K562 (cell line): ENCODE measurements around the gene LGR6. TPM values are rescaled to one million over a fixed set of nuclear protein-coding genes. Genes with fewer than 3 reads are reported as not detected.

Source experiments
- ATAC-seq: fragments of 200-7000 bp; cut with Tn5 transposase; 3 replicates; pipeline ENCODE4 v1.9.1; 2020; ENCODE audit warnings: moderate library complexity
- BruUV-seq: library from RNA; stranded (reverse); fragments of 400-500 nt; replicated peaks from 2 replicates; lab custom pipeline; 2021; lab: Mats Ljungman, UMichigan
- CTCF ChIA-PET: fragments of 300-600 bp; formaldehyde crosslinking; extraction: SDS; loops from one replicate; lab custom pipeline; 2021; ENCODE audit warnings: low intra/inter-chr PET ratio; lab: Yijun Ruan, JAX
- POLR2A ChIA-PET: fragments of 300-600, 350-650 bp; sonication (Branson Sonifier 250); formaldehyde crosslinking; extraction: SDS; loops from one replicate; lab custom pipeline; 2021; ENCODE audit warnings: antibody characterized with exemption, inconsistent platforms; lab: Yijun Ruan, JAX
- DNase-seq, 4 experiments: peaks; one replicate each; pipeline versions ENCODE4 v3.0.0 to v3.0.0-alpha.2; 2011 to 2018; ENCODE audit warnings: low spot score in 3 of 4, mixed read lengths in 3 of 4; ENCODE audit errors: extremely low read depth in 1 of 4
- FAIRE-seq: peaks from 2 replicates; lab custom pipeline; 2011; peaks lifted over from hg19 to GRCh38; lab: Jason Lieb, UNC
- H2AFZ ChIP-seq: 2 replicates; pipeline ENCODE4 v1.6.0; 2011; ENCODE audit warnings: low read depth, low read length, control low read depth, inconsistent platforms
- H3K27ac ChIP-seq: fragments of 200-600 bp; 3 replicates; pipeline ENCODE4 v1.8.0; 2011; ENCODE audit warnings: low read depth, mild to moderate bottlenecking, control low read depth, inconsistent platforms, low read length, moderate library complexity, mixed read lengths; ENCODE audit errors: extremely low read depth
- H3K27me3 ChIP-seq, 2 experiments: fragments of 300-600 bp in 1 of 2; 2 replicates in 1 of 2; 3 replicates in 1 of 2; pipeline versions ENCODE4 v1.6.0 to v1.8.0; 2011; ENCODE audit warnings: inconsistent platforms in 2 of 2, low read length in 2 of 2, mild to moderate bottlenecking in 1 of 2, mixed read lengths in 1 of 2, moderate library complexity in 1 of 2; ENCODE audit not compliant: control insufficient read depth in 2 of 2, insufficient read depth in 2 of 2
- H3K36me3 ChIP-seq: fragments of 300-600 bp; 3 replicates; pipeline ENCODE4 v1.8.0; 2011; ENCODE audit warnings: mild to moderate bottlenecking, low read length, inconsistent platforms; ENCODE audit not compliant: control insufficient read depth, insufficient read depth
- H3K4me1 ChIP-seq, 2 experiments: fragments of 200-600 bp in 1 of 2; replicated peaks in 1 of 2; 2 replicates in 1 of 2; 3 replicates in 1 of 2; pipeline versions ENCODE4 v1.5.1 to v1.8.0; 2011; ENCODE audit warnings: inconsistent platforms in 2 of 2, low read length in 2 of 2, mild to moderate bottlenecking in 1 of 2, mixed read lengths in 1 of 2, moderate library complexity in 1 of 2; ENCODE audit not compliant: control insufficient read depth in 2 of 2, insufficient read depth in 2 of 2
- H3K4me2 ChIP-seq: 2 replicates; pipeline ENCODE4 v1.6.1; 2011; ENCODE audit warnings: low read length, control low read depth, inconsistent platforms, mixed read lengths; ENCODE audit not compliant: insufficient read depth
- H3K4me3 ChIP-seq: fragments of 200-600 bp; sonication (generic), shearing (Covaris generic); 2 replicates; pipeline ENCODE4 v1.5.1; 2016; ENCODE audit warnings: control low read depth, inconsistent platforms
- H3K79me2 ChIP-seq: fragments of 200-600 bp; 3 replicates; pipeline ENCODE4 v1.8.0; 2011; ENCODE audit warnings: low read length, inconsistent platforms; ENCODE audit not compliant: control insufficient read depth, insufficient read depth
- H3K9ac ChIP-seq, 2 experiments: 2 replicates each; pipeline versions ENCODE4 v1.6.0 to v1.6.1; 2011; ENCODE audit warnings: low read depth in 2 of 2, low read length in 2 of 2, control low read depth in 1 of 2, inconsistent platforms in 1 of 2, mild to moderate bottlenecking in 1 of 2, mixed read lengths in 1 of 2; ENCODE audit not compliant: insufficient read depth in 1 of 2
- H3K9me1 ChIP-seq: one replicate; pipeline ENCODE4 v1.6.0; 2011; ENCODE audit warnings: inconsistent platforms, mild to moderate bottlenecking, low read length, moderate library complexity; ENCODE audit not compliant: control insufficient read depth, insufficient read depth
- H3K9me3 ChIP-seq: replicated peaks from 2 replicates; pipeline ENCODE4 v1.5.1; 2011; ENCODE audit warnings: low read depth, low read length, inconsistent platforms; ENCODE audit not compliant: control insufficient read depth, insufficient read depth
- H4K20me1 ChIP-seq: replicated peaks from 2 replicates; pipeline ENCODE4 v1.6.1; 2011; ENCODE audit warnings: low read length, inconsistent platforms, mixed read lengths; ENCODE audit not compliant: control insufficient read depth, insufficient read depth
- HMGN3 ChIP-seq: IDR thresholded peaks from 2 replicates; pipeline ENCODE4 v1.6.1; 2011; ENCODE audit warnings: borderline replicate concordance, low read depth, mild to moderate bottlenecking, mixed read lengths, low read length; ENCODE audit not compliant: insufficient read length; ENCODE audit errors: extremely low read depth
- KHSRP ChIP-seq: fragments of 450-650 bp; IDR thresholded peaks from 2 replicates; pipeline ENCODE4 v1.6.1; 2017
- MCM2 ChIP-seq: fragments of 450-650 bp; IDR thresholded peaks from 2 replicates; pipeline ENCODE4 v1.6.1; 2017; ENCODE audit warnings: low read depth, mild to moderate bottlenecking
- PPARD ChIP-seq: fragments of 250-450 bp; sonication (Bioruptor Pico); IDR thresholded peaks from 2 replicates; pipeline ENCODE4 v1.8.0; 2022; ENCODE audit warnings: inconsistent platforms, mild to moderate bottlenecking, moderate library complexity
- RAD51 ChIP-seq: fragments of 450-650 bp; IDR thresholded peaks from 2 replicates; pipeline ENCODE4 v1.7.1; 2016; ENCODE audit warnings: low read depth, mild to moderate bottlenecking, borderline replicate concordance
- RBM22 ChIP-seq: fragments of 200-400 bp; formaldehyde crosslinking; IDR thresholded peaks from 2 replicates; pipeline ENCODE4 v1.6.1; 2018; ENCODE audit warnings: low read length, low read depth; ENCODE audit not compliant: poor library complexity, severe bottlenecking
- SETDB1 ChIP-seq: IDR thresholded peaks from one replicate; pipeline ENCODE4 v1.6.1; 2012; ENCODE audit warnings: low read length, control low read depth, inconsistent platforms
- SPI1 ChIP-seq: IDR thresholded peaks from 2 replicates; pipeline ENCODE4 v1.6.1; 2011; ENCODE audit warnings: low read depth, low read length, control low read depth, borderline replicate concordance
- TFAP4 ChIP-seq: sonication (generic); formaldehyde crosslinking; IDR thresholded peaks from 2 replicates; pipeline ENCODE4 v1.8.0; 2022; ENCODE audit warnings: missing genetic modification reagents, mild to moderate bottlenecking, moderate library complexity, borderline replicate concordance
- ZBTB43 ChIP-seq: sonication (generic); formaldehyde crosslinking; IDR thresholded peaks from 2 replicates; pipeline ENCODE4 v1.8.0; 2023; ENCODE audit warnings: mild to moderate bottlenecking, missing genetic modification reagents
- WGBS: fragments of 100-300 bp; shearing (Covaris generic); methylation state at CpG from one replicate; pipeline ENCODE4 v1.1.6; 2016; ENCODE audit warnings: low coverage, mixed read lengths; ENCODE audit not compliant: insufficient coverage; ENCODE audit errors: missing lambda C conversion rate; 5-methylcytosine and 5-hydroxymethylcytosine counted together
- in situ Hi-C: fragments of 300-500 bp; cut with MboI; formaldehyde crosslinking; loops from 4 replicates; pipeline ENCODE4 v1.15.0; 2018; ENCODE audit warnings: inconsistent platforms, mixed read lengths
- intact Hi-C: fragments of 100-400 bp; cut with micrococcal nuclease; formaldehyde crosslinking; loops from 2 replicates; pipeline ENCODE4 v1.14.2; 2022
- polyA plus RNA-seq, 8 experiments: library from polyadenylated mRNA; depleted of rRNA in 4 of 8; stranded (reverse) in 5 of 8; unstranded in 3 of 8; fragments of >200 nt; fragmentation: Nextera tagmentation in 2 of 8; fragmentation: Illumina TruSeq in 1 of 8; extraction: Ambion mirVana in 2 of 8; extraction: Trizol in 1 of 8; gene quantifications; 2 replicates each; pipeline versions ENCODE4 v1.2.1 to v1.2.3, GENCODE V29; 2011 to 2014; ENCODE audit warnings: inconsistent platforms in 1 of 8, missing spikeins in 1 of 8
- total RNA-seq, 7 experiments: library from RNA; depleted of rRNA in 6 of 7; stranded (reverse); fragments of >200 nt in 6 of 7; fragmentation: Illumina TruSeq in 2 of 7; extraction: Trizol in 2 of 7; gene quantifications; 2 replicates each; pipeline versions ENCODE4 v1.2.1 to v1.2.3, GENCODE V29; 2011 to 2021; ENCODE audit warnings: low replicate concordance in 1 of 7

The LGR6 gene
- total and polyA plus RNA-seq, 9 of the 15 experiments (the other 6 are each of a cell fraction or from before 2014, with no cell fraction given): 0.01 to 0.54 (median 0.17) TPM; not detected in 1

- CTCF ChIA-PET: no interaction called here
- H3K4me1 ChIP-seq: no peaks in the 10 kb centered on the region
- no peak overlapping the region for H3K27ac ChIP-seq
- H3K79me2 ChIP-seq: no peaks in the 10 kb centered on the region
- H2AFZ ChIP-seq: no peak overlapping the region
- H4K20me1 ChIP-seq: no peaks in the 10 kb centered on the region; the same call in 1 of the 2 replicates
- DNase-seq: no peak
- peaks cover 18 to 46% of the 10 kb centered on the region in 2 experiments for H3K27me3 ChIP-seq
- intact Hi-C loops (no loop called here), in situ Hi-C loops (no loop called here)
- no peak overlapping the region for H3K4me3 ChIP-seq
- no peak overlapping the region for H3K4me2 ChIP-seq
- 7% methylated on average over 1 of the region's 1 CpG for WGBS
- FAIRE-seq: no peak
- H3K9me1 ChIP-seq: no peaks in the 10 kb centered on the region
- ATAC-seq: no peak
- TF ChIP-seq TFAP4 (CRISPR knock-in tag) (no peak), RBM22 (no peak), KHSRP (no peak), RAD51 (no peak), SPI1 (no peak), PPARD (no peak), HMGN3 (no peak), SETDB1 (no peak), MCM2 (no peak), ZBTB43 (CRISPR knock-in tag) (no peak)
- BruUV-seq: no TSS peak
- no peaks in the 10 kb centered on the region for H3K36me3 ChIP-seq
- no peak overlapping the region for H3K9ac ChIP-seq
- no peaks in the 10 kb centered on the region for H3K9me3 ChIP-seq
- POLR2A ChIA-PET: interaction anchor here (1.3 kb wide), 1 partner anchor 17 kb away, joined by 7 read pairs; no protein-coding TSS in a partner anchor
These were observed 93.6 kb downstream of the LGR6 start for GRCh38 chr1:202287196-202287595.
